Left lung (tissue), 10 donors: ENCODE measurements around the gene CHAC2. TPM values are rescaled to one million over a fixed set of nuclear protein-coding genes. Genes with fewer than 3 reads are reported as not detected.

Experiments used
- ATAC-seq: fragments of 200-7000 bp; cut with Tn5 transposase; one replicate; pipeline ENCODE4 v1.9.1; 2020; ENCODE audit warnings: moderate library complexity
- DNase-seq, 4 donors: peaks; one replicate each; pipeline ENCODE4 v3.0.0-alpha.2; 2013 to 2020
- H3K27ac ChIP-seq, 2 donors: fragments of 200-600 bp; sonication (generic) in 1 of 2; one replicate each; pipeline versions ENCODE4 v1.5.0 to v1.8.0; 2020 to 2021
- H3K27me3 ChIP-seq, 2 donors: fragments of 200-600 bp; sonication (generic) in 1 of 2; one replicate each; pipeline versions ENCODE4 v1.5.0 to v1.8.0; 2020 to 2021
- H3K36me3 ChIP-seq, 2 donors: fragments of 200-600 bp; sonication (generic) in 1 of 2; one replicate each; pipeline versions ENCODE4 v1.5.0 to v1.8.0; 2020 to 2021
- H3K4me1 ChIP-seq, 2 donors: fragments of 200-600 bp; one replicate each; pipeline ENCODE4 v1.8.0; 2021
- H3K4me3 ChIP-seq, 2 donors: fragments of 200-600 bp; sonication (generic) in 1 of 2; one replicate each; pipeline versions ENCODE4 v1.5.0 to v1.8.0; 2020 to 2021; ENCODE audit warnings: mild to moderate bottlenecking in 1 of 2
- H3K9me3 ChIP-seq, 2 donors: fragments of 200-600 bp; sonication (generic) in 1 of 2; one replicate each; pipeline versions ENCODE4 v1.5.0 to v1.8.0; 2020 to 2021
- CTCF ChIP-seq, 2 donors: fragments of 200-600 bp; sonication (generic) in 1 of 2; IDR thresholded peaks; one replicate each; pipeline versions ENCODE4 v1.5.0 to v1.8.0; 2021; ENCODE audit warnings: antibody characterized with exemption in 2 of 2
- intact Hi-C, 2 donors: fragments of 100-400 bp; cut with DNase I; formaldehyde crosslinking; loops; one replicate each; pipeline versions ENCODE4 v1.11.2 to v1.14.2; 2022
- polyA plus RNA-seq, 6 donors: library from polyadenylated mRNA; unstranded; fragments of 120-200 nt; gene quantifications; one replicate each; pipeline ENCODE4 v1.2.1, GENCODE V29; 2013; ENCODE audit not compliant: insufficient read length in 6 of 6
- total RNA-seq, 2 donors: library from RNA; stranded (reverse); fragmentation: NEBNext Ultra II Directional; extraction: Animal tissue kit (Norgen Biotek cat#: 25700); gene quantifications; one replicate each; pipeline ENCODE4 v1.2.1, GENCODE V29; 2021
- donor health status: DM: no; HTN: yes; CAD: no.
- donor health status: DM: no; HTN: no; CAD: no.

The CHAC2 gene
- total and polyA plus RNA-seq, 8 donors: 1.6 to 9.6 (median 2.4) TPM

GRCh38 chr2:53729143-53729762 is 38.4 kb upstream of the CHAC2 start:
- no peak for TF ChIP-seq CTCF (IDR thresholded peaks at IDR 0.05)
- ATAC-seq: no peak
- Histone ChIP-seq H3K36me3 (peaks cover 0 to 16% of the 10 kb centered on the region in 2 donors), H3K4me1 (no peaks in the 10 kb centered on the region), H3K27me3 (no peaks in the 10 kb centered on the region), H3K4me3 (no peak overlapping the region), H3K27ac (no peak overlapping the region), H3K9me3 (no peaks in the 10 kb centered on the region)
- intact Hi-C loops: no loop called here
- DNase-seq: no peak

DNA sequence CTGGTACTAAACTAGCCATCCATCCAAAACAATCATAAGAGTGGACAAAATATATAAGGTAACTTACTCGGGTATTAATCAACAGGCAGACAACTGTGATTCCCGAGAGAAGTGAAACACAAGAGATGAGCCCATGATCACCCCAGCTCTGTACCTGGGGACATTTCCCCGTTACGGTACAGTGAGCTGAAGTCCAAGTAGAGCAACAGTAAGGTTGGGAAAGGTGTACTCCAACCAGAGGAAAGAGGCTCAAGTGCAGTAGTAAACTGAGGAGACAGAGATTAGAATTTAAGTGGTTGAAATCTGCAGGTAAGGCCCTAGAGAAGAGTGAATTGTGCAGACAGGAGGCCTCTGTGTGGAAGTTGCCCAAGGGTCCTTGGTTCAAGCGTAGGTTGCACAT is 30.5 kb upstream of the CHAC2 start:
- no peak overlapping the region for H3K27ac ChIP-seq
- peak; percentile 68 for ATAC-seq

GRCh38 chr2:53739032-53739431 is 28.6 kb upstream of the CHAC2 start:
- Histone ChIP-seq H3K27ac (no peak overlapping the region), H3K36me3 (peaks cover 0 to under 1% of the 10 kb centered on the region in 2 donors), H3K9me3 (no peaks in the 10 kb centered on the region), H3K4me3 (no peak overlapping the region), H3K4me1 (peaks cover 0 to 5% of the 10 kb centered on the region in 2 donors), H3K27me3 (no peaks in the 10 kb centered on the region)
- no peak for TF ChIP-seq CTCF (IDR thresholded peaks at IDR 0.05)
- DNase-seq (no peak), ATAC-seq (no peak)
- intact Hi-C loops: no loop called here

More for the DNA sequence above, 30.5 kb upstream of the CHAC2 start:
- no peak for TF ChIP-seq CTCF (IDR thresholded peaks at IDR 0.05)
- Histone ChIP-seq H3K27me3 (no peaks in the 10 kb centered on the region), H3K9me3 (no peaks in the 10 kb centered on the region), H3K4me1 (peaks cover 0 to 5% of the 10 kb centered on the region in 2 donors), H3K4me3 (no peak overlapping the region), H3K36me3 (peaks cover 0 to 4% of the 10 kb centered on the region in 2 donors)
- no peak for DNase-seq
- intact Hi-C loops: no loop called here

- Histone ChIP-seq H3K4me1 (peaks cover 0 to 5% of the 10 kb centered on the region in 2 donors), H3K36me3 (no peaks in the 10 kb centered on the region)
Observed at GRCh38 chr2:53740170-53740569, 27.4 kb upstream of the CHAC2 start.

More at GRCh38 chr2:53740170-53740569, 27.4 kb upstream of the CHAC2 start:
- Histone ChIP-seq H3K27ac (no peak overlapping the region), H3K27me3 (no peaks in the 10 kb centered on the region), H3K9me3 (no peaks in the 10 kb centered on the region), H3K4me3 (no peak overlapping the region)
- TF ChIP-seq CTCF (IDR thresholded peaks at IDR 0.05): peak in 1 of 2 donors; percentile 27
- intact Hi-C loops: no loop called here
- DNase-seq (peak in 2 of 4 donors; percentile 9 to 44), ATAC-seq (peak; percentile 41)
